SW480 (cell line): ENCODE measurements around the gene HECTD1.
"Not testable (repeated sequence)": the region's sequence is repeated elsewhere in the genome, so short reads cannot be mapped to it uniquely, and the experiment has no call there.

Source experiments
- DNase-seq: peaks from one replicate; pipeline ENCODE4 v3.0.0-alpha.2; 2016; ENCODE audit warnings: low spot score

The HECTD1 gene

GRCh38 chr14:31192544-31192943 is 15.0 kb downstream of the HECTD1 start:
- not testable (repeated sequence) for DNase-seq

- no peak for DNase-seq
These were observed 16.8 kb downstream of the HECTD1 start for GRCh38 chr14:31190717-31191263.

GRCh38 chr14:31190219-31190603 is 17.4 kb downstream of the HECTD1 start:
- DNase-seq: no peak

GRCh38 chr14:31189346-31190218 is 18.0 kb downstream of the HECTD1 start:
- no peak for DNase-seq

GRCh38 chr14:31188744-31189143 is 18.8 kb downstream of the HECTD1 start:
- no peak for DNase-seq

- not testable (repeated sequence) for DNase-seq
These were observed 25.6 kb downstream of the HECTD1 start for GRCh38 chr14:31182016-31182415.

- no peak for DNase-seq
These were observed 26.3 kb downstream of the HECTD1 start for GRCh38 chr14:31181271-31181670.

- DNase-seq: no peak
These were observed 27.1 kb downstream of the HECTD1 start for GRCh38 chr14:31180299-31181051.

- DNase-seq: no peak
These were observed 33.2 kb downstream of the HECTD1 start for GRCh38 chr14:31174433-31174832.

GRCh38 chr14:31173120-31173837 is 34.3 kb downstream of the HECTD1 start:
- DNase-seq: no peak

- no peak for DNase-seq
These were observed 35.5 kb downstream of the HECTD1 start for GRCh38 chr14:31172084-31172483.

GRCh38 chr14:31170411-31170810 is 37.2 kb downstream of the HECTD1 start:
- no peak for DNase-seq

- no peak for DNase-seq
These were observed 37.7 kb downstream of the HECTD1 start for GRCh38 chr14:31169877-31170276.

GRCh38 chr14:31167032-31167431 is 40.6 kb downstream of the HECTD1 start:
- no peak for DNase-seq

GRCh38 chr14:31166271-31166561 is 41.4 kb downstream of the HECTD1 start:
- DNase-seq: no peak

GRCh38 chr14:31164115-31164514 is 43.5 kb downstream of the HECTD1 start:
- DNase-seq: no peak

- DNase-seq: no peak
These were observed 44.5 kb downstream of the HECTD1 start for GRCh38 chr14:31162910-31163649.

GRCh38 chr14:31161274-31161673 is 46.3 kb downstream of the HECTD1 start:
- DNase-seq: no peak

GRCh38 chr14:31159682-31160296 is 47.8 kb downstream of the HECTD1 start:
- DNase-seq: no peak

GRCh38 chr14:31154956-31155355 is 52.6 kb downstream of the HECTD1 start:
- DNase-seq: no peak

GRCh38 chr14:31142455-31143087 is 65.0 kb downstream of the HECTD1 start:
- no peak for DNase-seq
